Measurements from ENCODE around the gene UIMC1.

UIMC1 gene

DNA sequence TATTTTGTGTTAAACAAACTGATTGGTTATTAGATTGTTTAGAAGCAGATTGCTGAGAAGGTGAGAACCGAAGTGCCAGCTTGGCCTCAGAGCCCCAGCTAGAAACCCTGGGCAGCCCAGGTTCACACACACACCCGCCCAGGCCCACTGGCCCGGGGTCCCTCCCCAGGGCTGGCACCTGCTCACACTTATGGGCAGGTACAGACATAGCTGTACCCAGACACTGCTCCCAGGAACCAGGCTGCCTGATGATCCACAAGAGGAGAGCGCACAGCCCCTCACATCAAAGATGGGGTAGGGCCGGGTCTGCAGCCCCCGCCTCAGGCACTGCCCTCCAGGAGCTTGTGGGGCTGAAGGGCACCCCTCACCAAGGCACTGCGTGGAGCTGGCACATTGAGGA lies 140.6 kb downstream of the UIMC1 start:
- POLR2A ChIA-PET, result no interaction called here
- no peaks in the 10 kb centered on the region for H3K9me3 ChIP-seq (ENCODE audit: control insufficient read depth, insufficient read depth, low read depth, low read length)
- no peak overlapping the region for H3K27ac ChIP-seq (ENCODE audit: extremely low read depth, low read depth, low read length)
- no peaks in the 10 kb centered on the region for H3K36me3 ChIP-seq (ENCODE audit: control insufficient read depth in 2 of 2, insufficient read depth in 1 of 2, low read length in 2 of 2)
- CTCF ChIA-PET, result interaction anchor here (0.5 to 0.6 kb wide), 2 partner anchors 34 to 82 kb away, joined by 3 read pairs; no protein-coding TSS in a partner anchor
- no peak for TF ChIP-seq ZNF610 (tag by site-specific recombination; IDR thresholded peaks at IDR 0.05; ENCODE audit: borderline replicate concordance)
- no peaks in the 10 kb centered on the region for H3K4me1 ChIP-seq (ENCODE audit: control insufficient read depth, insufficient read depth, low read length)
- H3K4me3 ChIP-seq (ENCODE audit: low read depth, low read length), result no peak overlapping the region

DNA sequence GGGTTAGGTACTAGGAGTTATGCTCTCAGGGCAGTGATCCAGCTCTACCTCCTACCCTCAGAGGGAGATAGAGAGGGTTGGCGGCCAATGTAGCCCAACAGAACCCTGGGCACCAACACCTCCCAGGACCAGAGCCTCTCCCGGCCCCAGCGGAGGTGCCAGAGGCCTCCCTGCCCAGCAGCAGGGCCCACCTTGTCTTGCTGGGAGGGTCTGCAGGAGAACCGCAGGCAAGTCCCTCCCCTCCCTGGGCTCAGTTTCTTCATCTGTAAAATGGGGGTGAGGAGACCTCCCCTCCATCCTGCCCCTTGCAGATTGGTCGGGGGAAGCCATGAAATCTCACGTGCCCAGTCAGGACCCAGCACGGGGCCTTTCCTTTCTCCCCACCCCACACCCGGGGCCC lies 141.8 kb downstream of the UIMC1 start:
- ChIA-PET POLR2A (no interaction called here), CTCF (no interaction called here)
- TF ChIP-seq ZNF292 (tag by site-specific recombination; IDR thresholded peaks at IDR 0.05; ENCODE audit: borderline replicate concordance, low read depth) (no peak), ZNF16 (tag by site-specific recombination; IDR thresholded peaks at IDR 0.05; ENCODE audit: low read depth) (no peak), ZNF830 (tag by site-specific recombination; IDR thresholded peaks at IDR 0.05; ENCODE audit: low read depth) (no peak), MYNN (tag by site-specific recombination; IDR thresholded peaks at IDR 0.05; ENCODE audit: borderline replicate concordance) (no peak), ZNF221 (tag by site-specific recombination; IDR thresholded peaks at IDR 0.05; ENCODE audit: borderline replicate concordance) (no peak), ZNF521 (tag by site-specific recombination; IDR thresholded peaks at IDR 0.05) (no peak)
- TF ChIP-seq, protein P1, sequence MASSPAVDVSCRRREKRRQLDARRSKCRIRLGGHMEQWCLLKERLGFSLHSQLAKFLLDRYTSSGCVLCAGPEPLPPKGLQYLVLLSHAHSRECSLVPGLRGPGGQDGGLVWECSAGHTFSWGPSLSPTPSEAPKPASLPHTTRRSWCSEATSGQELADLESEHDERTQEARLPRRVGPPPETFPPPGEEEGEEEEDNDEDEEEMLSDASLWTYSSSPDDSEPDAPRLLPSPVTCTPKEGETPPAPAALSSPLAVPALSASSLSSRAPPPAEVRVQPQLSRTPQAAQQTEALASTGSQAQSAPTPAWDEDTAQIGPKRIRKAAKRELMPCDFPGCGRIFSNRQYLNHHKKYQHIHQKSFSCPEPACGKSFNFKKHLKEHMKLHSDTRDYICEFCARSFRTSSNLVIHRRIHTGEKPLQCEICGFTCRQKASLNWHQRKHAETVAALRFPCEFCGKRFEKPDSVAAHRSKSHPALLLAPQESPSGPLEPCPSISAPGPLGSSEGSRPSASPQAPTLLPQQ (tag by site-specific recombination; IDR thresholded peaks at IDR 0.05), result no peak
- TF ChIP-seq, protein P2, sequence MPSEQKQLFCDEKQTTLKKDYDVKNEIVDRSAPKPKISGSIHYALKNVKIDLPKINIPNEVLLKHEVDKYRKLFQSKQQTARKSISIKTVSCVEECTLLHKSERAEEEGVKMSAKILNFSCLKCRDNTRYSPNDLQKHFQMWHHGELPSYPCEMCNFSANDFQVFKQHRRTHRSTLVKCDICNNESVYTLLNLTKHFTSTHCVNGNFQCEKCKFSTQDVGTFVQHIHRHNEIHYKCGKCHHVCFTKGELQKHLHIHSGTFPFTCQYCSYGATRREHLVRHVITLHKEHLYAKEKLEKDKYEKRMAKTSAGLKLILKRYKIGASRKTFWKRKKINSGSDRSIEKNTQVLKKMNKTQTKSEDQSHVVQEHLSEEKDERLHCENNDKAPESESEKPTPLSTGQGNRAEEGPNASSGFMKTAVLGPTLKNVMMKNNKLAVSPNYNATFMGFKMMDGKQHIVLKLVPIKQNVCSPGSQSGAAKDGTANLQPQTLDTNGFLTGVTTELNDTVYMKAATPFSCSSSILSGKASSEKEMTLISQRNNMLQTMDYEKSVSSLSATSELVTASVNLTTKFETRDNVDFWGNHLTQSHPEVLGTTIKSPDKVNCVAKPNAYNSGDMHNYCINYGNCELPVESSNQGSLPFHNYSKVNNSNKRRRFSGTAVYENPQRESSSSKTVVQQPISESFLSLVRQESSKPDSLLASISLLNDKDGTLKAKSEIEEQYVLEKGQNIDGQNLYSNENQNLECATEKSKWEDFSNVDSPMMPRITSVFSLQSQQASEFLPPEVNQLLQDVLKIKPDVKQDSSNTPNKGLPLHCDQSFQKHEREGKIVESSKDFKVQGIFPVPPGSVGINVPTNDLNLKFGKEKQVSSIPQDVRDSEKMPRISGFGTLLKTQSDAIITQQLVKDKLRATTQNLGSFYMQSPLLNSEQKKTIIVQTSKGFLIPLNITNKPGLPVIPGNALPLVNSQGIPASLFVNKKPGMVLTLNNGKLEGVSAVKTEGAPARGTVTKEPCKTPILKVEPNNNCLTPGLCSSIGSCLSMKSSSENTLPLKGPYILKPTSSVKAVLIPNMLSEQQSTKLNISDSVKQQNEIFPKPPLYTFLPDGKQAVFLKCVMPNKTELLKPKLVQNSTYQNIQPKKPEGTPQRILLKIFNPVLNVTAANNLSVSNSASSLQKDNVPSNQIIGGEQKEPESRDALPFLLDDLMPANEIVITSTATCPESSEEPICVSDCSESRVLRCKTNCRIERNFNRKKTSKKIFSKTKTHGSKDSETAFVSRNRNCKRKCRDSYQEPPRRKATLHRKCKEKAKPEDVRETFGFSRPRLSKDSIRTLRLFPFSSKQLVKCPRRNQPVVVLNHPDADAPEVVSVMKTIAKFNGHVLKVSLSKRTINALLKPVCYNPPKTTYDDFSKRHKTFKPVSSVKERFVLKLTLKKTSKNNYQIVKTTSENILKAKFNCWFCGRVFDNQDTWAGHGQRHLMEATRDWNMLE (tag by site-specific recombination; conservative IDR thresholded peaks at IDR 0.05; ENCODE audit: low read depth), result no peak
- TF ChIP-seq, protein P3, sequence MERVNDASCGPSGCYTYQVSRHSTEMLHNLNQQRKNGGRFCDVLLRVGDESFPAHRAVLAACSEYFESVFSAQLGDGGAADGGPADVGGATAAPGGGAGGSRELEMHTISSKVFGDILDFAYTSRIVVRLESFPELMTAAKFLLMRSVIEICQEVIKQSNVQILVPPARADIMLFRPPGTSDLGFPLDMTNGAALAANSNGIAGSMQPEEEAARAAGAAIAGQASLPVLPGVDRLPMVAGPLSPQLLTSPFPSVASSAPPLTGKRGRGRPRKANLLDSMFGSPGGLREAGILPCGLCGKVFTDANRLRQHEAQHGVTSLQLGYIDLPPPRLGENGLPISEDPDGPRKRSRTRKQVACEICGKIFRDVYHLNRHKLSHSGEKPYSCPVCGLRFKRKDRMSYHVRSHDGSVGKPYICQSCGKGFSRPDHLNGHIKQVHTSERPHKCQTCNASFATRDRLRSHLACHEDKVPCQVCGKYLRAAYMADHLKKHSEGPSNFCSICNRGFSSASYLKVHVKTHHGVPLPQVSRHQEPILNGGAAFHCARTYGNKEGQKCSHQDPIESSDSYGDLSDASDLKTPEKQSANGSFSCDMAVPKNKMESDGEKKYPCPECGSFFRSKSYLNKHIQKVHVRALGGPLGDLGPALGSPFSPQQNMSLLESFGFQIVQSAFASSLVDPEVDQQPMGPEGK (tag by site-specific recombination; IDR thresholded peaks at IDR 0.05), result no peak
- TF ChIP-seq, protein P4, sequence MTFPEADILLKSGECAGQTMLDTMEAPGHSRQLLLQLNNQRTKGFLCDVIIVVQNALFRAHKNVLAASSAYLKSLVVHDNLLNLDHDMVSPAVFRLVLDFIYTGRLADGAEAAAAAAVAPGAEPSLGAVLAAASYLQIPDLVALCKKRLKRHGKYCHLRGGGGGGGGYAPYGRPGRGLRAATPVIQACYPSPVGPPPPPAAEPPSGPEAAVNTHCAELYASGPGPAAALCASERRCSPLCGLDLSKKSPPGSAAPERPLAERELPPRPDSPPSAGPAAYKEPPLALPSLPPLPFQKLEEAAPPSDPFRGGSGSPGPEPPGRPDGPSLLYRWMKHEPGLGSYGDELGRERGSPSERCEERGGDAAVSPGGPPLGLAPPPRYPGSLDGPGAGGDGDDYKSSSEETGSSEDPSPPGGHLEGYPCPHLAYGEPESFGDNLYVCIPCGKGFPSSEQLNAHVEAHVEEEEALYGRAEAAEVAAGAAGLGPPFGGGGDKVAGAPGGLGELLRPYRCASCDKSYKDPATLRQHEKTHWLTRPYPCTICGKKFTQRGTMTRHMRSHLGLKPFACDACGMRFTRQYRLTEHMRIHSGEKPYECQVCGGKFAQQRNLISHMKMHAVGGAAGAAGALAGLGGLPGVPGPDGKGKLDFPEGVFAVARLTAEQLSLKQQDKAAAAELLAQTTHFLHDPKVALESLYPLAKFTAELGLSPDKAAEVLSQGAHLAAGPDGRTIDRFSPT (tag by site-specific recombination; IDR thresholded peaks at IDR 0.05), result no peak
- TF ChIP-seq, protein P5, sequence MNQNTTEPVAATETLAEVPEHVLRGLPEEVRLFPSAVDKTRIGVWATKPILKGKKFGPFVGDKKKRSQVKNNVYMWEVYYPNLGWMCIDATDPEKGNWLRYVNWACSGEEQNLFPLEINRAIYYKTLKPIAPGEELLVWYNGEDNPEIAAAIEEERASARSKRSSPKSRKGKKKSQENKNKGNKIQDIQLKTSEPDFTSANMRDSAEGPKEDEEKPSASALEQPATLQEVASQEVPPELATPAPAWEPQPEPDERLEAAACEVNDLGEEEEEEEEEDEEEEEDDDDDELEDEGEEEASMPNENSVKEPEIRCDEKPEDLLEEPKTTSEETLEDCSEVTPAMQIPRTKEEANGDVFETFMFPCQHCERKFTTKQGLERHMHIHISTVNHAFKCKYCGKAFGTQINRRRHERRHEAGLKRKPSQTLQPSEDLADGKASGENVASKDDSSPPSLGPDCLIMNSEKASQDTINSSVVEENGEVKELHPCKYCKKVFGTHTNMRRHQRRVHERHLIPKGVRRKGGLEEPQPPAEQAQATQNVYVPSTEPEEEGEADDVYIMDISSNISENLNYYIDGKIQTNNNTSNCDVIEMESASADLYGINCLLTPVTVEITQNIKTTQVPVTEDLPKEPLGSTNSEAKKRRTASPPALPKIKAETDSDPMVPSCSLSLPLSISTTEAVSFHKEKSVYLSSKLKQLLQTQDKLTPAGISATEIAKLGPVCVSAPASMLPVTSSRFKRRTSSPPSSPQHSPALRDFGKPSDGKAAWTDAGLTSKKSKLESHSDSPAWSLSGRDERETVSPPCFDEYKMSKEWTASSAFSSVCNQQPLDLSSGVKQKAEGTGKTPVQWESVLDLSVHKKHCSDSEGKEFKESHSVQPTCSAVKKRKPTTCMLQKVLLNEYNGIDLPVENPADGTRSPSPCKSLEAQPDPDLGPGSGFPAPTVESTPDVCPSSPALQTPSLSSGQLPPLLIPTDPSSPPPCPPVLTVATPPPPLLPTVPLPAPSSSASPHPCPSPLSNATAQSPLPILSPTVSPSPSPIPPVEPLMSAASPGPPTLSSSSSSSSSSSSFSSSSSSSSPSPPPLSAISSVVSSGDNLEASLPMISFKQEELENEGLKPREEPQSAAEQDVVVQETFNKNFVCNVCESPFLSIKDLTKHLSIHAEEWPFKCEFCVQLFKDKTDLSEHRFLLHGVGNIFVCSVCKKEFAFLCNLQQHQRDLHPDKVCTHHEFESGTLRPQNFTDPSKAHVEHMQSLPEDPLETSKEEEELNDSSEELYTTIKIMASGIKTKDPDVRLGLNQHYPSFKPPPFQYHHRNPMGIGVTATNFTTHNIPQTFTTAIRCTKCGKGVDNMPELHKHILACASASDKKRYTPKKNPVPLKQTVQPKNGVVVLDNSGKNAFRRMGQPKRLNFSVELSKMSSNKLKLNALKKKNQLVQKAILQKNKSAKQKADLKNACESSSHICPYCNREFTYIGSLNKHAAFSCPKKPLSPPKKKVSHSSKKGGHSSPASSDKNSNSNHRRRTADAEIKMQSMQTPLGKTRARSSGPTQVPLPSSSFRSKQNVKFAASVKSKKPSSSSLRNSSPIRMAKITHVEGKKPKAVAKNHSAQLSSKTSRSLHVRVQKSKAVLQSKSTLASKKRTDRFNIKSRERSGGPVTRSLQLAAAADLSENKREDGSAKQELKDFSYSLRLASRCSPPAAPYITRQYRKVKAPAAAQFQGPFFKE (tag by site-specific recombination; IDR thresholded peaks at IDR 0.05; ENCODE audit: borderline replicate concordance), result no peak
- TF ChIP-seq, protein P6, sequence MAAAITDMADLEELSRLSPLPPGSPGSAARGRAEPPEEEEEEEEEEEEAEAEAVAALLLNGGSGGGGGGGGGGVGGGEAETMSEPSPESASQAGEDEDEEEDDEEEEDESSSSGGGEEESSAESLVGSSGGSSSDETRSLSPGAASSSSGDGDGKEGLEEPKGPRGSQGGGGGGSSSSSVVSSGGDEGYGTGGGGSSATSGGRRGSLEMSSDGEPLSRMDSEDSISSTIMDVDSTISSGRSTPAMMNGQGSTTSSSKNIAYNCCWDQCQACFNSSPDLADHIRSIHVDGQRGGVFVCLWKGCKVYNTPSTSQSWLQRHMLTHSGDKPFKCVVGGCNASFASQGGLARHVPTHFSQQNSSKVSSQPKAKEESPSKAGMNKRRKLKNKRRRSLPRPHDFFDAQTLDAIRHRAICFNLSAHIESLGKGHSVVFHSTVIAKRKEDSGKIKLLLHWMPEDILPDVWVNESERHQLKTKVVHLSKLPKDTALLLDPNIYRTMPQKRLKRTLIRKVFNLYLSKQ (tag by site-specific recombination; IDR thresholded peaks at IDR 0.05; ENCODE audit: borderline replicate concordance), result no peak
- no peak overlapping the region for H3K4me3 ChIP-seq (ENCODE audit: low read depth, low read length)
- H3K27ac ChIP-seq (ENCODE audit: extremely low read depth, low read depth, low read length), result no peak overlapping the region
- H3K9me3 ChIP-seq (ENCODE audit: control insufficient read depth, insufficient read depth, low read depth, low read length), result no peaks in the 10 kb centered on the region
- no peaks in the 10 kb centered on the region for H3K36me3 ChIP-seq (ENCODE audit: control insufficient read depth in 2 of 2, insufficient read depth in 1 of 2, low read length in 2 of 2)
- H3K4me1 ChIP-seq (ENCODE audit: control insufficient read depth, insufficient read depth, low read length), result no peaks in the 10 kb centered on the region

All from HEK293 (cell line).